CD14-positive monocyte (primary cell): ENCODE results near the gene LOXHD1. TPM values are rescaled to one million over a fixed set of nuclear protein-coding genes. Genes with fewer than 3 reads are reported as not detected.

ENCODE experiments used
- DNase-seq, 3 donors: peaks; one replicate each; pipeline ENCODE4 v3.0.0-alpha.2; 2011 to 2022
- H2AFZ ChIP-seq: 2 replicates; pipeline ENCODE4 v1.6.0; 2012; ENCODE audit warnings: mild to moderate bottlenecking, low read depth, low read length, inconsistent platforms; ENCODE audit not compliant: insufficient read depth, poor library complexity, severe bottlenecking
- H3K27ac ChIP-seq, 2 donors: 1 replicate in 1 of 2; 2 replicates in 1 of 2; pipeline ENCODE4 v1.5.1; 2012 to 2013; ENCODE audit warnings: low read length in 2 of 2, control low read depth in 1 of 2, inconsistent platforms in 1 of 2, low read depth in 1 of 2, mild to moderate bottlenecking in 1 of 2
- H3K27me3 ChIP-seq, 2 donors: one replicate each; pipeline versions ENCODE4 v1.6.0 to v1.6.1; 2011 to 2013; ENCODE audit warnings: low read length in 2 of 2; ENCODE audit not compliant: control insufficient read depth in 2 of 2, insufficient read depth in 2 of 2
- H3K36me3 ChIP-seq, 2 donors: replicated peaks in 1 of 2; 1 replicate in 1 of 2; 2 replicates in 1 of 2; pipeline versions ENCODE4 v1.5.1 to v1.6.1; 2012 to 2013; ENCODE audit warnings: low read length in 2 of 2, control low read depth in 1 of 2, inconsistent platforms in 1 of 2, mild to moderate bottlenecking in 1 of 2; ENCODE audit not compliant: insufficient read depth in 2 of 2, control insufficient read depth in 1 of 2
- H3K4me1 ChIP-seq, 2 donors: 1 replicate in 1 of 2; 2 replicates in 1 of 2; pipeline versions ENCODE4 v1.5.1 to v1.6.1; 2012 to 2013; ENCODE audit warnings: low read length in 2 of 2, control low read depth in 1 of 2, inconsistent platforms in 1 of 2, mild to moderate bottlenecking in 1 of 2, moderate library complexity in 1 of 2; ENCODE audit not compliant: insufficient read depth in 2 of 2, control insufficient read depth in 1 of 2
- H3K4me2 ChIP-seq: replicated peaks from 2 replicates; pipeline ENCODE3; 2012; ENCODE audit warnings: low read length, moderate library complexity, mild to moderate bottlenecking; ENCODE audit not compliant: poor library complexity, severe bottlenecking; ENCODE audit errors: extremely low read depth
- H3K4me3 ChIP-seq, 3 experiments: fragments of 200-600 bp in 1 of 3; sonication (generic) in 1 of 3; replicated peaks in 1 of 3; 1 replicate in 2 of 3; 2 replicates in 1 of 3; pipeline ENCODE4 v1.5.1; 2011 to 2013; ENCODE audit warnings: low read length in 3 of 3, mild to moderate bottlenecking in 3 of 3, control low read depth in 2 of 3, low read depth in 2 of 3, inconsistent platforms in 1 of 3, moderate library complexity in 1 of 3
- H3K79me2 ChIP-seq: 2 replicates; pipeline ENCODE4 v1.6.0; 2012; ENCODE audit warnings: mild to moderate bottlenecking, control low read depth, inconsistent platforms, low read length, moderate library complexity; ENCODE audit not compliant: insufficient read depth
- H3K9ac ChIP-seq: 2 replicates; pipeline ENCODE4 v1.6.0; 2017; ENCODE audit warnings: low read length, mild to moderate bottlenecking; ENCODE audit not compliant: insufficient read depth, poor library complexity, severe bottlenecking
- H3K9me3 ChIP-seq, 2 donors: replicated peaks in 1 of 2; 1 replicate in 1 of 2; 2 replicates in 1 of 2; pipeline versions ENCODE4 v1.5.1 to v1.6.1; 2012 to 2013; ENCODE audit warnings: low read length in 2 of 2, control low read depth in 1 of 2; ENCODE audit not compliant: control insufficient read depth in 1 of 2, insufficient read depth in 1 of 2
- H4K20me1 ChIP-seq: 2 replicates; pipeline ENCODE4 v1.6.0; 2012; ENCODE audit warnings: mild to moderate bottlenecking, low read length, control low read depth, moderate library complexity; ENCODE audit not compliant: insufficient read depth
- H3K27ac Mint-ChIP-seq, 7 donors: one replicate each; pipeline ENCODE4 v1.8.0; 2020; ENCODE audit warnings: mild to moderate bottlenecking in 7 of 7, mixed read lengths in 7 of 7, moderate library complexity in 6 of 7, inconsistent platforms in 2 of 7
- H3K27me3 Mint-ChIP-seq, 3 donors: one replicate each; pipeline ENCODE4 v1.8.0; 2021 to 2022; ENCODE audit warnings: low read depth in 3 of 3, mild to moderate bottlenecking in 3 of 3, mixed read lengths in 3 of 3, moderate library complexity in 3 of 3, inconsistent platforms in 1 of 3
- H3K36me3 Mint-ChIP-seq, 2 donors: one replicate each; pipeline ENCODE4 v1.8.0; 2020; ENCODE audit warnings: mixed read lengths in 2 of 2, inconsistent platforms in 1 of 2, mild to moderate bottlenecking in 1 of 2
- H3K4me1 Mint-ChIP-seq: one replicate; pipeline ENCODE4 v1.8.0; 2020; ENCODE audit warnings: mild to moderate bottlenecking, mixed read lengths
- H3K4me3 Mint-ChIP-seq, 2 donors: one replicate each; pipeline ENCODE4 v1.8.0; 2020; ENCODE audit warnings: mild to moderate bottlenecking in 2 of 2, mixed read lengths in 2 of 2, moderate library complexity in 1 of 2
- H3K9me3 Mint-ChIP-seq, 7 donors: one replicate each; pipeline ENCODE4 v1.8.0; 2020 to 2022; ENCODE audit warnings: mixed read lengths in 7 of 7, mild to moderate bottlenecking in 6 of 7, moderate library complexity in 6 of 7, inconsistent platforms in 2 of 7
- WGBS: methylation state at CpG from one replicate; pipeline ENCODE4 v1.1.5; 2013; ENCODE audit warnings: missing lambda C conversion rate; ENCODE audit not compliant: insufficient coverage; 5-methylcytosine and 5-hydroxymethylcytosine counted together
- intact Hi-C, 2 donors: fragments of 100-400 bp; cut with micrococcal nuclease; formaldehyde crosslinking; loops; one replicate each; pipeline versions ENCODE4 v1.15.0 to v1.15.1; 2023
- polyA plus RNA-seq, 3 donors: library from polyadenylated mRNA; depleted of rRNA in 1 of 3; unstranded in 2 of 3; stranded (reverse) in 1 of 3; fragments of 300-500 nt in 2 of 3; fragments of >200 nt in 1 of 3; fragmentation: Illumina TruSeq in 2 of 3; gene quantifications; 1 replicate in 2 of 3; 2 replicates in 1 of 3; pipeline ENCODE4 v1.2.3, GENCODE V29; 2012 to 2021
- TF ChIP-seq, protein P1 (sequence below): fragments of 200-600 bp; IDR thresholded peaks from one replicate; pipeline ENCODE4 v1.8.0; 2022; ENCODE audit warnings: antibody characterized with exemption, mild to moderate bottlenecking

Gene LOXHD1
- polyA plus RNA-seq, 3 donors: 0.33 to 10.9 (median 0.61) TPM

DNA sequence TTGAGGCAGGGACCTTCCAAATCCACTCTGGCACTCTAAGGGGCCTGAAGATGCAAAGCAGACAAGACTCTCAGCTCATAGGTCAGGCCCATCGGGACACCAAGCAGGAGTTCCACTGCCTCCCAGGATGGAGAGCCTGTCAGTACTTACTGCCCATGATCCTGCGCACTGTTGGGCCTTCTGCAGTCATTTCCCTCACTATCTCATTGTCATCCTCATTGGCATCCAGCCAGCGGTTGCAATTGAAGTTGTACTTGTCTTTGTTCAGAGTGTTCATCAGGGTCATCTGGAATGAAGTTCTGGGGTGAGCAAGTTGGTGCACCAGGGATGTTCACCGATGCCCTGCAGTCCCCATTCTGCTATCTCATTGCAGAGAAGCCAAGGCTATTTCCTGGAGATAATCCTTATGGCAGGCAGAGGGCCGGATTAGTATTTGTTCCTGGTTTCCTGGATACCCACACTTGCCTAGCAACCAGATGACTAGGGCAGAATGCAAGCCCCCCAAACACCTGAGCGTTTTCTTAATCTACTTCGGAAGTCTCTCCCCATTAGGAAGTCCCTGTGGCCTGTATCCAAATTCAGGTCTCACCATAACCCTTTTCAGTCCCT lies 65.1 kb downstream of the LOXHD1 start:
- H3K9ac ChIP-seq: no peak overlapping the region
- 32% methylated on average over 4 of the region's 7 CpGs for whole genome bisulfite sequencing
- DNase-seq: peak; percentile 12 to 40 (median 31)
- TF ChIP-seq, protein P1, sequence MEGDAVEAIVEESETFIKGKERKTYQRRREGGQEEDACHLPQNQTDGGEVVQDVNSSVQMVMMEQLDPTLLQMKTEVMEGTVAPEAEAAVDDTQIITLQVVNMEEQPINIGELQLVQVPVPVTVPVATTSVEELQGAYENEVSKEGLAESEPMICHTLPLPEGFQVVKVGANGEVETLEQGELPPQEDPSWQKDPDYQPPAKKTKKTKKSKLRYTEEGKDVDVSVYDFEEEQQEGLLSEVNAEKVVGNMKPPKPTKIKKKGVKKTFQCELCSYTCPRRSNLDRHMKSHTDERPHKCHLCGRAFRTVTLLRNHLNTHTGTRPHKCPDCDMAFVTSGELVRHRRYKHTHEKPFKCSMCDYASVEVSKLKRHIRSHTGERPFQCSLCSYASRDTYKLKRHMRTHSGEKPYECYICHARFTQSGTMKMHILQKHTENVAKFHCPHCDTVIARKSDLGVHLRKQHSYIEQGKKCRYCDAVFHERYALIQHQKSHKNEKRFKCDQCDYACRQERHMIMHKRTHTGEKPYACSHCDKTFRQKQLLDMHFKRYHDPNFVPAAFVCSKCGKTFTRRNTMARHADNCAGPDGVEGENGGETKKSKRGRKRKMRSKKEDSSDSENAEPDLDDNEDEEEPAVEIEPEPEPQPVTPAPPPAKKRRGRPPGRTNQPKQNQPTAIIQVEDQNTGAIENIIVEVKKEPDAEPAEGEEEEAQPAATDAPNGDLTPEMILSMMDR: no peak
- intact Hi-C loops: no loop called here
- peaks cover 13 to 42% of the 10 kb centered on the region in 2 donors for H3K36me3 ChIP-seq
- H3K4me1 Mint-ChIP-seq: peaks cover 6% of the 10 kb centered on the region
- no peak overlapping the region for H3K27ac ChIP-seq
- no peak overlapping the region for H3K4me3 ChIP-seq
- peaks cover 13 to 17% of the 10 kb centered on the region in 2 donors for H3K4me1 ChIP-seq
- H3K79me2 ChIP-seq: peaks cover 5% of the 10 kb centered on the region
- H3K27me3 ChIP-seq: no peaks in the 10 kb centered on the region
- peak overlapping the region in 3 of 7 donors; percentile 21 to 51 (median 27) for H3K27ac Mint-ChIP-seq
- peaks cover 0 to under 1% (median 0%) of the 10 kb centered on the region in 7 donors for H3K9me3 Mint-ChIP-seq
- peak overlapping the region in 1 of 2 donors; percentile 51 for H3K4me3 Mint-ChIP-seq
- H3K9me3 ChIP-seq: no peaks in the 10 kb centered on the region
- H2AFZ ChIP-seq: no peak overlapping the region
- H3K36me3 Mint-ChIP-seq: peaks cover 0 to 13% of the 10 kb centered on the region in 2 donors
- H3K27me3 Mint-ChIP-seq: peaks cover 1 to 5% (median 1%) of the 10 kb centered on the region in 3 donors
- H4K20me1 ChIP-seq: no peaks in the 10 kb centered on the region
- H3K4me2 ChIP-seq: no peak overlapping the region

DNA sequence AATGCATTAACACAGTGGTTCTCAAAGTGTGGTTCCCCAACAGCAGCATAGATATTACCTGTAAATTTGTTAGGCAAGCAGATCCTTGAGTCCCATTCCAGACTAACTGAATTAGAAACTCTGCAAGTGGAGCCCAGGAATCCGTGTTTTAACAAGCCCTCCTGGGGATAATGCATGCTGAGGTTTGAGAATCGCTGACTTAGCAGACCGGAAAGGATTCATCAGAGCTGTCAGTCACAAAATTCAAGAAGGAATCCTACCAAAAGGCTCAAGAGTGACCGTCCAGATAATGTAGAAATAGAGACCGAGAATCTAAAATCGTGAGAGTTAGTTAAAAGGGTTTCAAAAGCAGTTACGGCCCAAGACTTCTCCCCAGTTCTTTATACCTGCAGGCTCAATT lies 66.9 kb downstream of the LOXHD1 start:
- H3K27ac Mint-ChIP-seq: no peak overlapping the region
- TF ChIP-seq, protein P1: no peak
- intact Hi-C loops: no loop called here
- Histone ChIP-seq H3K27ac (no peak overlapping the region), H3K36me3 (peaks cover 13 to 42% of the 10 kb centered on the region in 2 donors), H3K27me3 (no peaks in the 10 kb centered on the region), H3K9me3 (no peaks in the 10 kb centered on the region), H2AFZ (no peak overlapping the region), H3K4me2 (no peak overlapping the region), H3K79me2 (no peaks in the 10 kb centered on the region), H4K20me1 (no peaks in the 10 kb centered on the region), H3K4me3 (no peak overlapping the region), H3K9ac (no peak overlapping the region), H3K4me1 (peaks cover 8 to 11% of the 10 kb centered on the region in 2 donors)
- H3K27me3 Mint-ChIP-seq: peaks cover 0 to 5% (median 1%) of the 10 kb centered on the region in 3 donors
- DNase-seq: no peak
- WGBS: no CpG with 5 or more reads among the region's 7 CpGs
- peaks cover 6% of the 10 kb centered on the region for H3K4me1 Mint-ChIP-seq
- H3K4me3 Mint-ChIP-seq: no peak overlapping the region
- no peaks in the 10 kb centered on the region for H3K9me3 Mint-ChIP-seq
- peaks cover 0 to 18% of the 10 kb centered on the region in 2 donors for H3K36me3 Mint-ChIP-seq
